GM23248 (cell line): ENCODE measurements around the gene TGFBR1.

Source experiments
- EZH2 ChIP-seq: fragments of 200-600 bp; sonication (generic); IDR thresholded peaks from 2 replicates; pipeline ENCODE4 v1.6.1; 2018; ENCODE audit warnings: antibody characterized with exemption, mild to moderate bottlenecking; ENCODE audit not compliant: insufficient read depth, poor library complexity, severe bottlenecking
- EZH2phosphoT487 ChIP-seq: fragments of 200-600 bp; sonication (generic); IDR thresholded peaks from 2 replicates; pipeline ENCODE4 v1.6.1; 2018; ENCODE audit warnings: antibody characterized with exemption, moderate library complexity, mild to moderate bottlenecking, low read depth; ENCODE audit not compliant: insufficient read depth

GRCh38 chr9:99184110-99184474 is 79.2 kb downstream of the TGFBR1 start:
- TF ChIP-seq EZH2 (no peak), EZH2phosphoT487 (no peak)
